ENCODE results near the gene CDC42EP2. TPM values are rescaled to one million over a fixed set of nuclear protein-coding genes. Genes with fewer than 3 reads are reported as not detected.
A peak's percentile ranks its signal among the peaks of the same experiment; 100 is the strongest.

Gene CDC42EP2
- polyA plus RNA-seq, 1 donor (not counting 4 experiments of a cell fraction or from before 2014, with no cell fraction given) = 6.1 TPM

DNA sequence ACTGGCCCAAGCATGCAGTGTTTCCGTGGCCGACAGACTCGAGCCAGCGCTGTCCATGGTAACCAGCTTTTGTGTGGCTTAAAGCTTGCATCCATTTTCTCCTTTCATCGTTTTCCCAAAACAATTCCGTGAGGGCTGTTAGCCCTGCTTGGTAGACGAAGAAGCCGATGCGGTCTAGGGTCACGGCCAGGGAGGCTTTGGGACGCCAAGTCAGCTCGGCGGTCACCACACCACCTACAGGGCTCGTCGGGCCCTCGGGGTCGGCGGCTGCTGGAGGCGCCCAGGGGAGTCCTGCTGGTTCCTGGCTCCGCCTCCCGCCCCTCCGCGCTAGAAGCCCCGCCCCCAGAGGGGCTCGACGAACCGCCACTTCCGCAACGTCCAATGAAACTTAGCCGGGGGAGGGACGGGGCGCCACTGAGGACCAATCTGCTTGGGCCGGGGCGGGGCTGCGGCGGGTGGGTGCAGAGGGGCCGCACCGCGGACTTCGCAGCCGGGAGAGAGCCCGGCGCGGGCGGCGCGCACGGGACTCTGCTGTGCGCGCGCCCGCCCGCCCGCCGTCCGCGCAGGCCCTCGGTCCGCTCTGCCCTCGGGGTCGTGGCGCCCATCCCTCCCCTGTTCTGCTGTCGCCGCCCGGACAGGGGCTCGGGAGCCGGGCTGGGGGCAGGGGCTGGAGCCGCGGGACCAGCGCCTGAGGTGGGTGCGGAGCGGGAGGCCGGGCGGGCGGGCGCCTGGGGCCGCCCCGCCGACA is 39.8 kb downstream of the CDC42EP2 start, which contains the start of gene TIGD3:
TIGD3 (plus strand) TSS at position 487 of the 748 bp plus-strand sequence. CDS start 1,058 bp downstream, outside the sequence.
- H2AFZ ChIP-seq (ENCODE audit: control insufficient read depth, low read length) = peak within 1 kb of the TSS; percentile 65
- H3K9me3 ChIP-seq (ENCODE audit: control insufficient read depth, low read depth, low read length) = no peaks in the 10 kb centered on the region

DNA sequence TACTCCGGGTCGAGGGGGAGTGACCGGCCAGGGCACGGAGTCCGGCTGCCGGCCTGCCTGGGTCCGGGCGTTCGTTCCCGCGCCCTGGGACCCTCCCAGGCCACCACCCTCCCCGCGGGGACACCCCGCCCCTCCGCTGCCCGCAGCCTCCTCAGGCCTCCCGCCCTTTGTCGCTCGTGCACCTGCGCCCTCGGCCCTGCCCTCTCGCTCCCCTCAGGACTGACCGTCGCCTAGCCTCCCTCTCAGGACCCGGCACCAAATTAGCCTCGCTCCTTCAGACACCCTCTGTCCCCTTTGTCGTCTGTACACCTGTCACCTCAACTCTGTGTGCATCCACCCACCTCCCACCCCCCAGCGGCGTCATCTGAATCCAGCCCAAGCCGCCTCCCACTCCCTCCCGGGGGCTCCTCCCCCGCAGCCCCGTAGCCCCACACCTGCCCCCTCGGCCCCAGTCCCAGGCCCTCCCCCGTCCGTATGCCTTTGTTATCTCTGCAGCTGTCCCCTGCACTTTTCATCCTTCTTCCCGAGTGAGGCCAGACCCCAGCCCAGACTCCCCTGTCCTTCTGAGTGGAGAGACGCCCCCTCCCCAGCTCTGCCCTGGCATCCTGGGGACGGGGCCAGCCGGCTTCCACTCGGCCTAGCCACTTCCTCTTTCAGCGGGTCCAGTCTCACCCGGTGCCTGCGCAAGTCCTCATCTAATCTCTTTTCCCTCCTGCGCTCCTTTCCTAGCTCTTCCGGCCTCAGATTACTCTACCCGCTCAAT is 40.5 kb downstream of the CDC42EP2 start:
- no peak for DNase-seq (ENCODE audit: low read depth, low spot score)
- H3K9me1 ChIP-seq (ENCODE audit: control insufficient read depth, extremely low read depth, insufficient read depth, low read length) = no peaks in the 10 kb centered on the region
- dilution Hi-C loops (cut with MboI; ENCODE audit: extremely low pct_ligation_motif_present, low sequenced_read_pairs) = no loop called here
- peaks cover 6 to 11% of the 10 kb centered on the region in 2 experiments for H3K36me3 ChIP-seq (ENCODE audit: control insufficient read depth in 2 of 2, extremely low read depth in 1 of 2, insufficient read depth in 2 of 2, low read length in 2 of 2)
- H3K27ac ChIP-seq (ENCODE audit: control insufficient read depth, insufficient read depth, low read length) = no peak overlapping the region
- peak overlapping the region; percentile 92 for H3K4me2 ChIP-seq (ENCODE audit: control insufficient read depth, extremely low read depth, insufficient read depth, low read depth, low read length)
- H3K27me3 ChIP-seq (ENCODE audit: control insufficient read depth, extremely low read depth, insufficient read depth, low read length) = peaks cover 19% of the 10 kb centered on the region
- peak overlapping the region; percentile 65 for H2AFZ ChIP-seq (ENCODE audit: control insufficient read depth, low read length)
- TF ChIP-seq, protein P1, sequence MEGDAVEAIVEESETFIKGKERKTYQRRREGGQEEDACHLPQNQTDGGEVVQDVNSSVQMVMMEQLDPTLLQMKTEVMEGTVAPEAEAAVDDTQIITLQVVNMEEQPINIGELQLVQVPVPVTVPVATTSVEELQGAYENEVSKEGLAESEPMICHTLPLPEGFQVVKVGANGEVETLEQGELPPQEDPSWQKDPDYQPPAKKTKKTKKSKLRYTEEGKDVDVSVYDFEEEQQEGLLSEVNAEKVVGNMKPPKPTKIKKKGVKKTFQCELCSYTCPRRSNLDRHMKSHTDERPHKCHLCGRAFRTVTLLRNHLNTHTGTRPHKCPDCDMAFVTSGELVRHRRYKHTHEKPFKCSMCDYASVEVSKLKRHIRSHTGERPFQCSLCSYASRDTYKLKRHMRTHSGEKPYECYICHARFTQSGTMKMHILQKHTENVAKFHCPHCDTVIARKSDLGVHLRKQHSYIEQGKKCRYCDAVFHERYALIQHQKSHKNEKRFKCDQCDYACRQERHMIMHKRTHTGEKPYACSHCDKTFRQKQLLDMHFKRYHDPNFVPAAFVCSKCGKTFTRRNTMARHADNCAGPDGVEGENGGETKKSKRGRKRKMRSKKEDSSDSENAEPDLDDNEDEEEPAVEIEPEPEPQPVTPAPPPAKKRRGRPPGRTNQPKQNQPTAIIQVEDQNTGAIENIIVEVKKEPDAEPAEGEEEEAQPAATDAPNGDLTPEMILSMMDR (optimal IDR thresholded peaks at IDR 0.05 in 1 of 3, IDR thresholded peaks at IDR 0.05 in 1 of 3, conservative IDR thresholded peaks at IDR 0.05 in 1 of 3; ENCODE audit: extremely low read depth in 1 of 3, insufficient read depth in 2 of 3, low read length in 3 of 3) = no peak
- TF ChIP-seq EZH2 (IDR thresholded peaks at IDR 0.05; ENCODE audit: low read length) = no peak
- no peaks in the 10 kb centered on the region for H3K79me2 ChIP-seq (ENCODE audit: control insufficient read depth, insufficient read depth, low read length)
- peak overlapping the region; percentile 37 to 68 (median 65) for H3K4me3 ChIP-seq (ENCODE audit: control insufficient read depth in 2 of 3, extremely low read depth in 1 of 3, insufficient read depth in 2 of 3, low read depth in 1 of 3, low read length in 3 of 3)
- peak overlapping the region; percentile 41 for H3K9ac ChIP-seq (ENCODE audit: control insufficient read depth, extremely low read depth, insufficient read depth, low read length)
- H4K20me1 ChIP-seq (ENCODE audit: control insufficient read depth, extremely low read depth, insufficient read depth, low read length) = peaks cover 2% of the 10 kb centered on the region
- no peak for FAIRE-seq
- H3K4me1 ChIP-seq (ENCODE audit: control insufficient read depth, extremely low read depth, insufficient read depth, low read length) = peaks cover 12% of the 10 kb centered on the region
- no peaks in the 10 kb centered on the region for H3K9me3 ChIP-seq (ENCODE audit: control insufficient read depth, low read depth, low read length)

More for the DNA sequence above, 39.8 kb downstream of the CDC42EP2 start, which contains the start of gene TIGD3:
- dilution Hi-C loops (cut with MboI; ENCODE audit: extremely low pct_ligation_motif_present, low sequenced_read_pairs) = no loop called here
- DNase-seq (ENCODE audit: low read depth, low spot score) = peak; percentile 63
- no peaks in the 10 kb centered on the region for H3K79me2 ChIP-seq (ENCODE audit: control insufficient read depth, insufficient read depth, low read length)
- no peaks in the 10 kb centered on the region for H3K9me1 ChIP-seq (ENCODE audit: control insufficient read depth, extremely low read depth, insufficient read depth, low read length)
- H4K20me1 ChIP-seq (ENCODE audit: control insufficient read depth, extremely low read depth, insufficient read depth, low read length) = peaks cover 2% of the 10 kb centered on the region
- peaks cover 10 to 14% of the 10 kb centered on the region in 2 experiments for H3K36me3 ChIP-seq (ENCODE audit: control insufficient read depth in 2 of 2, extremely low read depth in 1 of 2, insufficient read depth in 2 of 2, low read length in 2 of 2)
- H3K9ac ChIP-seq (ENCODE audit: control insufficient read depth, extremely low read depth, insufficient read depth, low read length) = peak within 1 kb of the TSS; percentile 61
- no peak within 1 kb of the TSS for H3K27ac ChIP-seq (ENCODE audit: control insufficient read depth, insufficient read depth, low read length)
- H3K4me1 ChIP-seq (ENCODE audit: control insufficient read depth, extremely low read depth, insufficient read depth, low read length) = peaks cover 12% of the 10 kb centered on the region
- TF ChIP-seq, protein P1 (optimal IDR thresholded peaks at IDR 0.05 in 1 of 3, IDR thresholded peaks at IDR 0.05 in 1 of 3, conservative IDR thresholded peaks at IDR 0.05 in 1 of 3; ENCODE audit: extremely low read depth in 1 of 3, insufficient read depth in 2 of 3, low read length in 3 of 3) = no peak
- no peak for TF ChIP-seq EZH2 (IDR thresholded peaks at IDR 0.05; ENCODE audit: low read length)
- peaks cover 19% of the 10 kb centered on the region for H3K27me3 ChIP-seq (ENCODE audit: control insufficient read depth, extremely low read depth, insufficient read depth, low read length)
- peak within 1 kb of the TSS; percentile 37 to 85 (median 65) for H3K4me3 ChIP-seq (ENCODE audit: control insufficient read depth in 2 of 3, extremely low read depth in 1 of 3, insufficient read depth in 2 of 3, low read depth in 1 of 3, low read length in 3 of 3)
- FAIRE-seq = no peak
- peak within 1 kb of the TSS; percentile 92 for H3K4me2 ChIP-seq (ENCODE audit: control insufficient read depth, extremely low read depth, insufficient read depth, low read depth, low read length)

Data from keratinocyte (primary cell).